ENCODE measurements around the gene LIN52. TPM values are rescaled to one million over a fixed set of nuclear protein-coding genes. Genes with fewer than 3 reads are reported as not detected.

The LIN52 gene
- total and polyA plus RNA-seq, 9 of the 15 experiments (the other 6 are each of a cell fraction or from before 2014, with no cell fraction given), result 4.6 to 11.8 (median 9.2) TPM

- Histone ChIP-seq H4K20me1 (replicated peaks; ENCODE audit: control insufficient read depth, insufficient read depth, low read length) (no peaks in the 10 kb centered on the region), H3K4me2 (ENCODE audit: insufficient read depth, low read length) (no peak overlapping the region), H3K9me3 (replicated peaks; ENCODE audit: control insufficient read depth, insufficient read depth, low read depth, low read length) (no peaks in the 10 kb centered on the region), H3K27me3 (ENCODE audit: control insufficient read depth in 2 of 2, insufficient read depth in 2 of 2, low read length in 2 of 2) (no peaks in the 10 kb centered on the region), H3K9me1 (ENCODE audit: control insufficient read depth, insufficient read depth, low read length) (no peaks in the 10 kb centered on the region), H3K4me3 (no peak overlapping the region), H3K4me1 (replicated peaks in 1 of 2; ENCODE audit: control insufficient read depth in 2 of 2, insufficient read depth in 2 of 2, low read length in 2 of 2) (no peaks in the 10 kb centered on the region), H3K36me3 (ENCODE audit: control insufficient read depth, insufficient read depth, low read length) (no peaks in the 10 kb centered on the region), H2AFZ (ENCODE audit: low read depth, low read length) (no peak overlapping the region), H3K9ac (ENCODE audit: insufficient read depth in 1 of 2, low read depth in 2 of 2, low read length in 2 of 2) (no peak overlapping the region), H3K79me2 (ENCODE audit: control insufficient read depth, insufficient read depth, low read length) (no peaks in the 10 kb centered on the region), H3K27ac (ENCODE audit: extremely low read depth, low read depth, low read length) (no peak overlapping the region)
- FAIRE-seq, result no peak
- TF ChIP-seq, protein P1, sequence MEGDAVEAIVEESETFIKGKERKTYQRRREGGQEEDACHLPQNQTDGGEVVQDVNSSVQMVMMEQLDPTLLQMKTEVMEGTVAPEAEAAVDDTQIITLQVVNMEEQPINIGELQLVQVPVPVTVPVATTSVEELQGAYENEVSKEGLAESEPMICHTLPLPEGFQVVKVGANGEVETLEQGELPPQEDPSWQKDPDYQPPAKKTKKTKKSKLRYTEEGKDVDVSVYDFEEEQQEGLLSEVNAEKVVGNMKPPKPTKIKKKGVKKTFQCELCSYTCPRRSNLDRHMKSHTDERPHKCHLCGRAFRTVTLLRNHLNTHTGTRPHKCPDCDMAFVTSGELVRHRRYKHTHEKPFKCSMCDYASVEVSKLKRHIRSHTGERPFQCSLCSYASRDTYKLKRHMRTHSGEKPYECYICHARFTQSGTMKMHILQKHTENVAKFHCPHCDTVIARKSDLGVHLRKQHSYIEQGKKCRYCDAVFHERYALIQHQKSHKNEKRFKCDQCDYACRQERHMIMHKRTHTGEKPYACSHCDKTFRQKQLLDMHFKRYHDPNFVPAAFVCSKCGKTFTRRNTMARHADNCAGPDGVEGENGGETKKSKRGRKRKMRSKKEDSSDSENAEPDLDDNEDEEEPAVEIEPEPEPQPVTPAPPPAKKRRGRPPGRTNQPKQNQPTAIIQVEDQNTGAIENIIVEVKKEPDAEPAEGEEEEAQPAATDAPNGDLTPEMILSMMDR (IDR thresholded peaks at IDR 0.05 in 2 of 3, conservative IDR thresholded peaks at IDR 0.05 in 1 of 3; ENCODE audit: insufficient read depth in 2 of 3, low read depth in 1 of 3, low read length in 3 of 3), result no peak
- TF ChIP-seq, protein P2, sequence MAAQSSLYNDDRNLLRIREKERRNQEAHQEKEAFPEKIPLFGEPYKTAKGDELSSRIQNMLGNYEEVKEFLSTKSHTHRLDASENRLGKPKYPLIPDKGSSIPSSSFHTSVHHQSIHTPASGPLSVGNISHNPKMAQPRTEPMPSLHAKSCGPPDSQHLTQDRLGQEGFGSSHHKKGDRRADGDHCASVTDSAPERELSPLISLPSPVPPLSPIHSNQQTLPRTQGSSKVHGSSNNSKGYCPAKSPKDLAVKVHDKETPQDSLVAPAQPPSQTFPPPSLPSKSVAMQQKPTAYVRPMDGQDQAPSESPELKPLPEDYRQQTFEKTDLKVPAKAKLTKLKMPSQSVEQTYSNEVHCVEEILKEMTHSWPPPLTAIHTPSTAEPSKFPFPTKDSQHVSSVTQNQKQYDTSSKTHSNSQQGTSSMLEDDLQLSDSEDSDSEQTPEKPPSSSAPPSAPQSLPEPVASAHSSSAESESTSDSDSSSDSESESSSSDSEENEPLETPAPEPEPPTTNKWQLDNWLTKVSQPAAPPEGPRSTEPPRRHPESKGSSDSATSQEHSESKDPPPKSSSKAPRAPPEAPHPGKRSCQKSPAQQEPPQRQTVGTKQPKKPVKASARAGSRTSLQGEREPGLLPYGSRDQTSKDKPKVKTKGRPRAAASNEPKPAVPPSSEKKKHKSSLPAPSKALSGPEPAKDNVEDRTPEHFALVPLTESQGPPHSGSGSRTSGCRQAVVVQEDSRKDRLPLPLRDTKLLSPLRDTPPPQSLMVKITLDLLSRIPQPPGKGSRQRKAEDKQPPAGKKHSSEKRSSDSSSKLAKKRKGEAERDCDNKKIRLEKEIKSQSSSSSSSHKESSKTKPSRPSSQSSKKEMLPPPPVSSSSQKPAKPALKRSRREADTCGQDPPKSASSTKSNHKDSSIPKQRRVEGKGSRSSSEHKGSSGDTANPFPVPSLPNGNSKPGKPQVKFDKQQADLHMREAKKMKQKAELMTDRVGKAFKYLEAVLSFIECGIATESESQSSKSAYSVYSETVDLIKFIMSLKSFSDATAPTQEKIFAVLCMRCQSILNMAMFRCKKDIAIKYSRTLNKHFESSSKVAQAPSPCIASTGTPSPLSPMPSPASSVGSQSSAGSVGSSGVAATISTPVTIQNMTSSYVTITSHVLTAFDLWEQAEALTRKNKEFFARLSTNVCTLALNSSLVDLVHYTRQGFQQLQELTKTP (IDR thresholded peaks at IDR 0.05; ENCODE audit: low read depth in 1 of 2, partially characterized antibody in 2 of 2), result no peak
- TF ChIP-seq PPARD (CRISPR knock-in tag; IDR thresholded peaks at IDR 0.05), result no peak
- TF ChIP-seq POLR2A (conservative IDR thresholded peaks at IDR 0.05), result no peak
- no peak for TF ChIP-seq HLTF (IDR thresholded peaks at IDR 0.05)
- no peak for TF ChIP-seq POU5F1 (IDR thresholded peaks at IDR 0.05; ENCODE audit: borderline replicate concordance, low read depth, low read length, partially characterized antibody)
- no peak for TF ChIP-seq STAT5A (IDR thresholded peaks at IDR 0.05; ENCODE audit: borderline replicate concordance, low read length)
- no peak for TF ChIP-seq SP1 (CRISPR knock-in tag; IDR thresholded peaks at IDR 0.05)
- TF ChIP-seq MAFF (IDR thresholded peaks at IDR 0.05; ENCODE audit: low read length), result no peak
- no peak for TF ChIP-seq ZFP36 (IDR thresholded peaks at IDR 0.05; ENCODE audit: low read depth, low read length, partially characterized antibody)
- intact Hi-C loops (cut with micrococcal nuclease), result loop anchor here (5.0 kb wide), 1 partner anchor 208 kb away; no protein-coding TSS in a partner anchor
- no TSS peak for BruUV-seq (replicated peaks)
- in situ Hi-C loops (cut with MboI), result no loop called here
- DNase-seq (ENCODE audit: extremely low read depth in 1 of 4, low spot score in 3 of 4), result no peak
- ATAC-seq, result no peak
- ChIA-PET POLR2A (interaction anchor here (0.8 kb wide), 1 partner anchor 14 kb away, joined by 3 read pairs; no protein-coding TSS in a partner anchor), CTCF (ENCODE audit: low intra/inter-chr PET ratio) (no interaction called here)
- 74% methylated on average over 3 of the region's 4 CpGs for WGBS (ENCODE audit: insufficient coverage, low coverage, missing lambda C conversion rate)
Measured at GRCh38 chr14:74035556-74035955, 49.2 kb upstream of the LIN52 start.
